NCI-H128 (cell line): Measurements from ENCODE around the gene CD2AP.
"Not testable (repeated sequence)": the region's sequence is repeated elsewhere in the genome, so short reads cannot be mapped to it uniquely, and the experiment has no call there.

Experiments used
- DNase-seq: peaks from one replicate; lab custom pipeline; 2025; ENCODE audit not compliant: unreplicated experiment; lab: John Stamatoyannopoulos, UW

Gene CD2AP

DNA sequence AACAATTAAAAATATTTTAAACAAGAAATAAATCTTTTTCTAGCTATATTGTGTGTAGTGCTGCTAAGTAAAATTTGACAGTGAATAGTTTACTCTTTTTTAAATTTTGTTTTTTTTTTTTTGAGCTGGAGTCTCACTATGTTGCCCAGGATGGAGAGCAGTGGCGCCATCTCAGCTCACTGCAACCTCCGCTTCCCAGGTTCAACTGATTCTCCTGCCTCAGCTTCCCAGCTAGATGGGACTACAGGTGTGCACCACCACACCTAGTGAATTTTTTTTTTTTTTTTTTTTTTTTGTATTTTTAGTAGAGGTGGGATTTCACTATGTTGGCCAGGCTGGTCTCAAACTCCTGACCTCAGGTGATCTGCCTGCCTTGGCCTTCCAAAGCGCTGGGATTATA lies 75.7 kb downstream of the CD2AP start:
- DNase-seq: not testable (repeated sequence)

DNA sequence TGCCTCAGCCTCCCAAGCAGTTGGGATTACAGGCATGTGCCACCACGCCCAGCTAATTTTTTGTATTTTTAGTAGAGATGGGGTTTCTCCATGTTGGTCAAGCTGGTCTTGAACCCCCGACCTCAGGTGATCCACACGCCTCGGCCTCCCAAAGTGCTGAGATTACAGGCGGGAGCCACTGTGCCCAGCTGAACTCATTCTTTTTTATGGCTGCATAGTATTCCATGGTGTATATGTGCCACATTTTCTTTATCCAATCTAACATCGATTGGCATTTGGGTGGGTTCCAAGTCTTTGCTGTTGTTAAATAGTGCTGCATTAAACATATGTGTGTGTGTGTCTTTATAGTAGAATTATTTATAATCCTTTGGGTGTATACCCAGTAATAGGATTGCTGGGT lies 78.9 kb downstream of the CD2AP start:
- not testable (repeated sequence) for DNase-seq

DNA sequence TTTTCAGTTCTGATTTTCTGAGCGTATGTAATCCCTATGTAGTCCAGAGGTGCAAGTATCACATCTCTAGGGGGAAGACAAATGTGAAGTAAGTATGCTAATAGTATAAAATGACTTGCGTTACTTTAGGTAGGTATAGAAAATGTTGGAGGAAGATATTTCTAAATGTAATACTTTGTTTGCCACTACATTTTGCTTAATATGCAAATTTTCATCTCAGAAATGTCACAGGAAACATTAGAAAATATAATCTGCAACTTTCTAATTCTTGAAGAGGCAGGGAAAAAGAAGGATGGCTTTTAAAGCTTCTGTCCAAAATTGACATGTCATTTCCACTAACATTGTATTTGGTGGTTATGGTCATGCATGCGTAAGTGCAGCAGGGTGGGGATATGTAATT lies 85.6 kb downstream of the CD2AP start:
- no peak for DNase-seq

DNA sequence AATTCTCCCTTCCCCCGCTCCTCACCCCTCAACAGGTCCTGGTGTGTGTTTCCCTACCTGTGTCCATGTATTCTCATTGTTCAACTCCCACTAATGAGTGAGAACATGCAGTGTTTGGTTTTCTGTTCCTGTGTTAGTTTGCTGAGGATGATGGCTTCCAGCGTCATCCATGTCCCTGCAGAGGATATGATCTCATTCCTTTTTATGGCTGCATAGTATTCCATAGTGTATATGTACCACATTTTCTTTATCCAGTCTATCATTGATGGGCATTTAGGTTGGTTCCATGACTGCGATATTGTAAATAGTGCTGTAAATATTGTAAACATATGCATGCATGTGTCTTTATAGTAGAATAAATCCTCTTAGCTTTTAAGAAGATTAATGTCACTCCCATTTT lies 89.0 kb downstream of the CD2AP start:
- DNase-seq: not testable (repeated sequence)

DNA sequence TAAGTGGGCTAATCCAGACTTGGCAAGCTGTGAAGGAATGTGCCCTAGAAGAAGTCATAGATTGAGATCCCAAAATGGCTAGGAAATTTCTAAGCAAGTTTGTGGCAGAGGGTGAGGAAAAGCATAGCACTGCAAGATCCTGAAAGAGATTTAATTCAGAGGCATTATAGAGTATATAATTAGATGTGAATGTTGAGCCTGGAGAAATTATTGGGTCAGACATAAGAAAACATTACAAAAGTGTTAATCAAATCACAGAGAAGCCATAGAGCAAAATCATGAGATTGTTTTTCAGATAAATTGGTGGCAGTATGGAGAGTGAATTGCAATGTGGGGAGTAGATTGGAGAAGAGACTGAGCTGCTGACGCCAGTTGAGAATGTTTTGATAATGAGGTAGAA lies 90.0 kb downstream of the CD2AP start:
- DNase-seq: no peak

DNA sequence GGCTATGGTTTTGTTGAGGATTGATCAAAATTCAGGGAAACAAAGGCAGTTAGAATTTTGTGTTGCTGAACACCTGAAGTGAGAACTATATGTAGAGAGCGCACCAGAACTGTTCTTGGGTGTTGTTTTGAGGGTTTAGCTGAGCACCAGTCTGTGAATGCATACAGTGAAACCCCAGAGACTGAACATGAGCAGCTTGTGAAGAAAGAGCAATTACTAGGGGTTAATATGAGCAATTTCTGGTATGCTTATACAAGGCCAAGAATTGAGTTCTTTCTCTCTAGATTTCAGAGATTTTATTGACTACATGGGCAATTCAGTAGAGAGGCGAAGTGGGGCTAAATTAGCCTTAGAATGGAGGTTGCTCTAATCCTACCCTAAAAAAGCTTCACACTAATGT lies 93.9 kb downstream of the CD2AP start:
- no peak for DNase-seq

DNA sequence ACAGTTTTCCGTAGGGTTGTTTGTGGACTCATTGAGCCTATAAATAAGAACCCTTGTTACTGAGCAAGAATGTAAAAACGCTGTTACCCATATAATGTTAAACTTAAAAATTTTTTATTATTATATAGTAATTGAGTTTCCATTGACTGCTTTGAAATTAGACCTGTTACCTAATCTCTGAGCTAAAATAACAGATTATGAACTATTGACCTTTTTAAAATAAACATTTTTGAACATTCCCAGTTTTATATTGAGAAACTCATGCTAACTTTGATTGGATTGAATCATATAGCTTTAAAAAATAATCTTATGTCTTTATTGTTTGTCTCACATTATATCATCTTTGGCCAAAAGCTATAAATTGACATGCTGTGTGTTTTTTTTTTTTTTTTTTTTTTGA lies 95.5 kb downstream of the CD2AP start:
- no peak for DNase-seq

DNA sequence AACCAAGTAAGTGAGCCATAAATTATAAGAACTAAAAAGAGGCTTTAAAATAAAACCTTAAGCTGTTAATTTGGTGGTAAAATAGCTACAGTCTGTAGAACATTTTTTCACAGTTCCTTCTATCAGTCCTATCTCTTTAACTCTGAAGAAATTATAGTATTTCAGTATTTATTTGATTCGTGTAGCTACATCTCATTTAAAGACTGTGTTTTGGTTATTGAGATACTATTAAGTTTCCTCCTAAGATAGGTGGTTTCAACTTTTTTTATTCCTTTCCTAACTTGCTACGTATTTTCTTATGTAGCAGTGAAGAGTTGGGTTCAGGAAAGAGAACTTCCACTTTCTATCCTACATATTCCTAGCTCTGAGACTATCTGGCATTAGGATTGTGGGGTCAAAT lies 97.2 kb downstream of the CD2AP start:
- DNase-seq: no peak

DNA sequence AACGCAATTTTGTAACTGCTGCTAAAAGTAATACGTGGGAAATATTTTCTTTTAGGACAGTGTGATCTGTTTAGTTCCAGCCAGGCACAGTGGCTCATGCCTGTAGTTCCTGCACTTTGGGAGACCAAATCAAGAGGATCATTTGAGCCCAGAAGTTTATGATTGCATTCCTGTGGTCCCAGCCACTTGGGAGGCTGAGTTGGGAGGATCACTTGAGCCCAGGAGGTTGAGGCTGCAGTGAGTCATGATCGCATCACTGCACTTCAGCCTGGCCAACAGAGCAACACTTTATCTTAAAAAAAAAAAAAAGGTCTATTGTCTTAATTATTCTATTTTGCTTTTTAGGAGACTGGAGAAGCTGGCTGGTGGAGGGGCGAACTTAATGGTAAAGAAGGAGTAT lies 101.5 kb downstream of the CD2AP start:
- no peak for DNase-seq

DNA sequence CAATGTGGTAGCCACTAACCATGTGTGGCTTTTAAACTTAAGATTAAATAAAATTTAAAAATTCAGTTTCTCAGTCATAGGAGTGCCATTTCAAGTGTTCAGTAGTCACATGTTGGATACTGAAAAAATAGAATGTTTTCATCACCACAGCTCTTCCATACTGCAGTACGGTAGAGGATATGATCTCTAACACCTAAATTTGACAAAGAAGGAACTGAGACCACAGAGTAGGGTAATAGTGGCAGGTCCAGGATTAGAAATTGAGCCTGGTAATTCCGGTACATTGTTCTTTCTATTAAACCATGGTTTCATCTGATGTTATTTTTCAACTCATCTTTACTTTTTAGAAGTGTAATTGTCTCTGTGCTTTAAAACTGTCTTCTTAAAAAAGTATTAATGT lies 104.0 kb downstream of the CD2AP start:
- no peak for DNase-seq

DNA sequence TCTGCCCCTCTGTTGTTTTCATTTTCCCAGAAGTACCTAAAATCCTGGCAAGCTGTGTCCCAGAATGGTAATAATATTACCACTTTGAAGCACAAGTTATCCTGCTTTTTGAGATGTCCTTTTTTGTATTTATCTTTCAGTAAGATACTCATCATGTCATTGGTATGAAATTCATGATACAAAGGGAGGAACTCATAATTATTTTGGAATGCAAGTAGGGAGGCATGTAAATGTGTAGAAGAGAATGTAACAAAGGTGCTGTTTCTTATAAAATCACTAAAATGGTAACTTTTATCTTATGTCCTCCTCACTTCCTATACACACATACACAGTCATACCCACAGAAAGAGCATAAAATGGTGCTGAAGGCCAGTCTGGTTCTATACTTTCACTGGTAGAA lies 109.9 kb downstream of the CD2AP start:
- DNase-seq: no peak

DNA sequence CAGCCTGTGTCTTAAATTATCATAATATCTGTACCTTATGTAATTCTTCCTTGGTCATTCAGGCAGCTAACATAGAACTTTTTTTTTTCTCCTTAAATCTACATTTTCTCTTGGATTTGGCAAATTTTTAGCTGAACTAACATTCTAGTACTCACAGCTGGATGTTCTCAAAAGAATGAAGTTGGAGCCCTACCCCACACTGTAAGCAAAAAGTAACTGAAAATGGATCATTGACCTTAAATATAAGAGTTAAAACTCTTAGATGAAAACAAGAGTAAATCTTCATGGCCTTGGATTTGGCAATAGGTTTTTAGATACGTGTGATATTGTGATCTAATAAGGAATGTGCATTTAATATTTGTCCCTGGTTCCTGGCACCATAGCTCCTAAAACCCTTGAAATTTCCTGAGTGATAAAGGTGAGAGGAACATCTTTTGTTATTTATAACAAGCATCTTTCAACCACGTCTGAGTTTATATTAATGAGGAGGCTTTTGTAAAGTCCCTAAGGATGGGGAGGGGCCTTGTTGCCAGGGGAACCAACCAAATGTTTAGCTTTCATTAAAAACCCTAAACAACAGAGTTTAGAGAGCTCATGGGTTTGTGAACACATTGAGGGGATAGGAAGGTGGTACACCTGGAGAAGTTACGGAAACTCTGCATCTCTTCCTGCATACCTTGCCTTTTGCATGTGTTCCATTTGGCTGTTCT lies 114.7 kb downstream of the CD2AP start:
- DNase-seq: no peak

DNA sequence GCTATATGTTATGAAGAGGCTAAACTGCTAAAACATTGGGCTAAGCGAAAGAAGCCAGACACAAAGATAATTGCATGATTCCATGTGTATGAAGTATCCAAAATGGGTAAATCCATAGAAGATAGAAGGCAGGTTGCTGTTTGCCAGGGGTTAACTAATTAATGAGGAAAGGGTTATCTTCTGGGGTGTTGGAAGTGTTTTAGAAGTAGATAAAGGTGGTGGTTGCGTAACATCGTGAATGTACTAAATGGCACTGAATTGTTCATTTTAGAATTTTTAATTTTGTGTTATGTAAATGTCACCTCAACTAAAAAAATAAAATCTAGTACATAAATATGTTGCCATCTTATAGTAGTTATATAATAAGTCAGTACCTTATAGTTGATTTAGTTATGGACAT lies 116.4 kb downstream of the CD2AP start:
- no peak for DNase-seq

DNA sequence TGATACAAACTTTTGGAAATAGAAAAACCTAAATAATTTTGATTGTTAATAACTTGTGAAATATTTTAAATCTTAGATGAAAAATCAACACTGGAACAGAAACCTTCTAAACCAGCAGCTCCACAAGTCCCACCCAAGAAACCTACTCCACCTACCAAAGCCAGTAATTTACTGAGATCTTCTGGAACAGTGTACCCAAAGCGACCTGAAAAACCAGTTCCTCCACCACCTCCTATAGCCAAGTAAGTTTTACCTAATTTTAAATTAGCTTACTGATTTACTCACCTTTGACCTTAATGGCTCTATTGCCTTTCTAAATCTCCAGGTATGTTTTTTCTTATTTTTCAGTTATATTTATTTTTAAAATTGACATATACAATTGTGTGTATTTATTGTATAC lies 118.2 kb downstream of the CD2AP start:
- DNase-seq: no peak

DNA sequence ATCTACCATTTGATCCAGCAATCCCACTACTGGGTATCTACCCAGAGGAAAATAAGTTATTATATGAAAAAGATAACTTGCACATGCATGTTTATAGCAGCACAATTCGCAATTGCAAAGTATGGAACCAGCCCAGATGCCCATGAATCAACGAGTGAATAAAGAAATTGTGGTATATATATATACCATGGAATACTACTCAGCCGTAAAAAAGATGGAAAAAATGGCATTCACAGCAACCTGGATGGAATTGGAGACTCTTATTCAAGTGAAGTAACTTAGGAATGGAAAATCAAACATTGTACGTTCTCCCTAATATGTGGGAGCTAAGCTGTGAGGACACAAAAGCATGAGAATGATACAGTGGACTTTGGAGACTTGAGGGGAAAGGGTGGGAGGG lies 120.8 kb downstream of the CD2AP start:
- DNase-seq: no peak

DNA sequence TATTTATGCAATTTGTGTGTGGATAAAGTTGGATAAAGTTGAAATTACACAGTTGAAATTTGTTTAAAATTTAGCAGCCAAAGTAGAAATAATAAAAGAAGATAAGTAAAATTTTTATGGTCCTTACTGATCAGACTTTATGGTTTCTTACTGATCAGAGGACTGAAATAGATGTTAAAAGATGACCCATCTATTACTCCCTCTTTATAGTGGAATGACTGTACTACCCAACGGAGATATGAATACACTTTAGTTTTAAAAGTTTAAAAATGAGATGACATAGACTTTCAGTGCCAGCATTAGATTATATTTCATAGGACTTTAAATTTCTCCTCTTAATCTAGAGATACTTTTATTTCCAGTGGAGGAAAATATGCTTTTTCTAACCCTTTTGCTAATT lies 121.9 kb downstream of the CD2AP start:
- no peak for DNase-seq

DNA sequence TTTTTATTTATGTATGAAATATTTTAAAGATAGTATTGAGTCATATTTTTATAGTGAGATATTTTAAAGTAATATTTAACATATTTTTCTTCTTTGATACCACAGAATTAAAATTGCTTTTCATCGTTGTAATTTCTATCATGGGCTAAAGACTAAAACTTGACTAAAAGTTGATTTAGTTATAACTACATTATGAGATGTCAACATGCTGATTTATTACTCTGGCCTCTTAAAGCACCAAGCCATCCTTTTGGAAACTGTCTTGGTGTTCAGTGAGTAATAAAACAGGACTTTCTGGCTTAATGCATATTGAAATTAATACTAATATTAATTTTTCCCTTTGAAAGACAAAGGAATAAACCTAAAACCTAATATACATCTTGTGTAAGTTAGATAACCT lies 125.6 kb downstream of the CD2AP start:
- DNase-seq: no peak

DNA sequence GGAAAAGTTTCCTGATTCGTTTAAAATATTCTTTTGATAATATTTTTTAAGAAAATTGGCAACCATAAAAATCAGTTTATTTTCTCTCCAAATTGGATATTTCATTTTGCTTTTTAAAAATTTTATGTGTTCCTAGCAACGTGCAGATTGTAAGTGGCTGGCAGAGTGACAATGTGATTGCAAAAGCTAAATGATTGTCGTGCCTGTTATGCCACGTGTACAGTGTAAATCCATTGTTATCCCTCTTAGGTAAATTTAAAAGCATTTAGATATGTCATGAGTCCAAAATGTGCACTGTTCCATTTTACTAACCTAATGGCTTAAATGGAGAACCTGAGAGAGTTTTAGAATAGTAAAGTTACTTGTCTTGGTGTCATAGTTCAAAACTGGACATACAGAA lies 126.4 kb downstream of the CD2AP start:
- DNase-seq: no peak

DNA sequence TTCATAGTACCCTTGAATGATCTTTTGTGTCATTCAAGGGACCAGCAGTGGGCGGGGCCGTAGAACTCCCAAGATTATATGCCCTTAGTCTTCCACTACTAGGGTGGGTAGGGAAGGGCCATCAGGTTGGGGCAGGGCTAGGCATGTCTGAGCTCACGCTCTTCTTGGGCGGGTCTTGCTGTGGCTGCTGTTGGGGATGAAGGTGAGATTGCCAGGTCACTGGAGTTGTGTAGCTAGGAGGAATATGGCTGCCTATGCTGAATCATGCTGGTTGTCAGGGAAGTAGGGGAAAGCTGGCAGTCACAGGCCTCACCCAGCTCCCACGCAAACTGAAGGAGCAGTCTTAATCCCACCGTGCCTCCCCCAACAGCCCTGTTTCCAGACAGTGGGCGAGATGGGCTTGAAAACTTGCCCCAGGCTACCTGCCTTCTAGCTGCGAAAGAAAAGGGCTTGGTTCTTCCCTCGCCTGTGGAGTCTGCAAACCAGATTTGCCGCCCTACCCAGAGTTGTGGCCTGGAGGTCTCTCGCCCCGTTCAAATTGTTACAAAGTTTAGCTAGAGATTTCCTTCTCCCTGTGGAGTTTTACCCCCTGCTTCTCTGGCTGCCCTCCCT lies 144.4 kb downstream of the CD2AP start:
- no peak for DNase-seq

DNA sequence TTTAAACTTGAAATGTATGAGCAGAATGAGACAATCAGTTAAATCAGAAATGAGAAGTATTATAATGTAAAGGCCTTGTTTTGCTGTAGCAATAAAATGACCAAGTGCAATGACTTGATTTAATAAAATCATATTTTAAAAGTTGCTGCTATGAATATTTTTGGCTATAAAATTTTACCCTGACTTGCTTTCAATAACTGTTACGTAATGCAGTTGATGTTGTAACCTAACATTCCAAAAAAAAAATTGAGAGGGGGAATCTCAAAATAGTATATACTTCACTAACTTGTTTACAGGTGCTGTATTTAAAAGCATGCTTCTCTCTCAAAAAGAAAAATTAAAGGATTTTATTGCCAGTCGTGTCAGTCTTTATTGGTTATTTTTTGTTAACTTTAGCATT lies 149.2 kb downstream of the CD2AP start:
- no peak for DNase-seq

DNA sequence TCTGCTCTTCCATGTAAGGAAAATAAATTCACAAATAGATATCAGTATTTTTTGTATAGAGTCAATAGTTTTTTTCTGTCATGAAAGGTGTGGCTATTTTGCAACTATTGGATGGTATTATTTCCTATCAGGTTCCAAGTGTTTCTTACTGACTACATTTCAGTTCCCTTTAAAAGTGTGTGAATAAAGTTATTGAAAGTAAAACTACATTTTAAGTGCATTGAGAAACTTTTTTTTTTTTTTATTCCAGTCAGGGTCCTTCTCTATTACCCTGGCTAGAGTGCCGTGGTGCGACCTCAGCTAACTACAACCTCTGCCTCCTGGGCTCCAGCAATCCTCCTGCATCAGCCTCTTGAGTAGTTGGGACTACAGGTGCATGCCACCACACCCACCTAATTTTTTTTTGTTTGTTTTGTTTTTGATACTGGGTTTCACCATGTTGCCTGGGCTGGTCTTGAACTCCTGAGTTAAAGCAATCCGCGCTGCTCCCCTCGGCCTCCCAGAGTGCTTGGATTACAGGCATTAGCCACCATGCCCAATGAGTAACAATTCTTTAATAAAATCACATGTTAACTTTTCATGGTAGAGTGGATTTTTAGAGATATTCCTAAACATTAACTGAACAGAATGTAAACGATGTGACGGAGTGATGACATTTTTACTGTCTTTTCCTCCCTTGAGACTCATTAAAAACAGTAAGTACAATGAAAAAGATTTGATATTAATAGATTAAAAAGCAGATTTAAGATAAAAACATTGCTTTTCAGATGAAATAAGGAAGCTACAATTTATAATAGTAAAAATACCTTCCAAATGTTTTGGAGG lies 151.1 kb downstream of the CD2AP start:
- DNase-seq: no peak

DNA sequence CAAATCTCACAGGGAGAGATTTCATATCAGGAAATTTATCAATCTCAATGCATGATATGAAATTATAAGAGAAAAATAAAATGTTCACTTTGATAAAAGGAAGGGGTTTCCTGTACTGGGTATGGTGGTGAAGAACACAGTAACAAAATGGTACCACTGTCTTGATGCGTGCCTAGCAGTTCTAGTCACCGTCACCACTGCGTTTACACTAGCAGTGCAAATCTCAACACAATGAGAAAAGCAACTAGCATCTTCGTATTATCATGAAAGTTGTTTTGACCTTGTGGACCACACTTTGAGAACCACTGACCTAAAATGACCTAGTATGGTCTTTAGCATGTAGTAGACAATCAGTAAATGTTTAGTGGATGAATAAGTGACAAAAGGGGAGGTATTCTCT lies 152.4 kb downstream of the CD2AP start:
- no peak for DNase-seq
